H1 (cell line): ENCODE measurements around the gene SESN3.
"Not testable (repeated sequence)": the region's sequence is repeated elsewhere in the genome, so short reads cannot be mapped to it uniquely, and the experiment has no call there.

Source experiments
- EZH2 ChIP-seq: fragments of 200-600 bp; sonication (generic); IDR thresholded peaks from 2 replicates; pipeline ENCODE4 v1.7.1; 2012; ENCODE audit warnings: low read depth, mild to moderate bottlenecking, moderate library complexity, low read length, inconsistent platforms; ENCODE audit not compliant: severe bottlenecking
- KDM4A ChIP-seq: IDR thresholded peaks from one replicate; pipeline ENCODE4 v1.7.1; 2012; ENCODE audit warnings: low read depth, mild to moderate bottlenecking, moderate library complexity, low read length, inconsistent platforms; ENCODE audit not compliant: severe bottlenecking
- NANOG ChIP-seq: IDR thresholded peaks from 2 replicates; pipeline ENCODE4 v1.6.1; 2011; ENCODE audit warnings: low read length, low read depth, mild to moderate bottlenecking, inconsistent platforms; ENCODE audit not compliant: insufficient read depth, poor library complexity, severe bottlenecking
- POLR2A ChIP-seq, 2 experiments: IDR thresholded peaks; 1 replicate in 1 of 2; 2 replicates in 1 of 2; pipeline ENCODE4 v1.6.1; 2011; ENCODE audit warnings: low read depth in 2 of 2, low read length in 2 of 2, mild to moderate bottlenecking in 2 of 2; ENCODE audit errors: control extremely low read depth in 1 of 2
- POLR2AphosphoS5 ChIP-seq: IDR thresholded peaks from 2 replicates; pipeline ENCODE4 v1.6.1; 2011; ENCODE audit warnings: low read depth, low read length
- RXRA ChIP-seq: IDR thresholded peaks from 2 replicates; pipeline ENCODE4 v1.6.1; 2011; ENCODE audit warnings: low read depth, mild to moderate bottlenecking, low read length, moderate library complexity; ENCODE audit not compliant: insufficient read depth
- SP1 ChIP-seq: IDR thresholded peaks from 2 replicates; pipeline ENCODE4 v1.6.1; 2011; ENCODE audit warnings: low read depth, low read length
- TF ChIP-seq, protein P1 (sequence below), 3 experiments: IDR thresholded peaks; 1 replicate in 2 of 3; 2 replicates in 1 of 3; pipeline versions ENCODE4 v1.5.1 to v1.6.1; 2011; ENCODE audit warnings: low read length in 3 of 3, mild to moderate bottlenecking in 3 of 3, inconsistent platforms in 2 of 3, low read depth in 1 of 3, moderate library complexity in 1 of 3; ENCODE audit not compliant: insufficient read depth in 1 of 3; ENCODE audit errors: control extremely low read depth in 1 of 3
- TF ChIP-seq, protein P2 (sequence below): IDR thresholded peaks from 2 replicates; pipeline ENCODE4 v1.6.1; 2012; ENCODE audit warnings: inconsistent platforms

DNA sequence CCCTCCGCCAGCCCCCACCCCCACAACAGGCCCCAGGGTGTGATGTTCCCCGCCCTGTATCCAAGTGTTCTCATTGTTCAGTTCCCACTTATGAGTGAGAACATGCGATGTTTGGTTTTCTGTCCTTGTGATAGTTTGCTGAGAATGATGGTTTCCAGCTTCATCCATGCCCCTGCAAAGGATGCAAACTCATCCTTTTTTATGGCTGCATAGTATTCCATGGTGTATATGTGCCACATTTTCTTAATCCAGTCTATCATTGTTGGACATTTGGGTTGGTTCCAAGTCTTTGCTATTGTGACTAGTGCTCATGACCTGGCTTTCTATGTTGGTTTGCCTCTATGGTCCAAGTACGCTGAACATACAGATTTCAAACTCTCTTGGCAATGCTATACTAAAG lies 94.3 kb downstream of the SESN3 start:
- TF ChIP-seq, protein P1, sequence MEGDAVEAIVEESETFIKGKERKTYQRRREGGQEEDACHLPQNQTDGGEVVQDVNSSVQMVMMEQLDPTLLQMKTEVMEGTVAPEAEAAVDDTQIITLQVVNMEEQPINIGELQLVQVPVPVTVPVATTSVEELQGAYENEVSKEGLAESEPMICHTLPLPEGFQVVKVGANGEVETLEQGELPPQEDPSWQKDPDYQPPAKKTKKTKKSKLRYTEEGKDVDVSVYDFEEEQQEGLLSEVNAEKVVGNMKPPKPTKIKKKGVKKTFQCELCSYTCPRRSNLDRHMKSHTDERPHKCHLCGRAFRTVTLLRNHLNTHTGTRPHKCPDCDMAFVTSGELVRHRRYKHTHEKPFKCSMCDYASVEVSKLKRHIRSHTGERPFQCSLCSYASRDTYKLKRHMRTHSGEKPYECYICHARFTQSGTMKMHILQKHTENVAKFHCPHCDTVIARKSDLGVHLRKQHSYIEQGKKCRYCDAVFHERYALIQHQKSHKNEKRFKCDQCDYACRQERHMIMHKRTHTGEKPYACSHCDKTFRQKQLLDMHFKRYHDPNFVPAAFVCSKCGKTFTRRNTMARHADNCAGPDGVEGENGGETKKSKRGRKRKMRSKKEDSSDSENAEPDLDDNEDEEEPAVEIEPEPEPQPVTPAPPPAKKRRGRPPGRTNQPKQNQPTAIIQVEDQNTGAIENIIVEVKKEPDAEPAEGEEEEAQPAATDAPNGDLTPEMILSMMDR (IDR thresholded peaks at IDR 0.05; ENCODE audit: control extremely low read depth in 1 of 3, insufficient read depth in 1 of 3, low read depth in 1 of 3, low read length in 3 of 3): not testable (repeated sequence)
- not testable (repeated sequence) for TF ChIP-seq POLR2A (IDR thresholded peaks at IDR 0.05; ENCODE audit: control extremely low read depth in 1 of 2, low read depth in 2 of 2, low read length in 2 of 2); KDM4A; NANOG; SP1; EZH2; POLR2AphosphoS5; RXRA
- TF ChIP-seq, protein P2, sequence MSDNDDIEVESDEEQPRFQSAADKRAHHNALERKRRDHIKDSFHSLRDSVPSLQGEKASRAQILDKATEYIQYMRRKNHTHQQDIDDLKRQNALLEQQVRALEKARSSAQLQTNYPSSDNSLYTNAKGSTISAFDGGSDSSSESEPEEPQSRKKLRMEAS: not testable (repeated sequence)
